ENCODE data around the gene MKNK2. TPM values are rescaled to one million over a fixed set of nuclear protein-coding genes. Genes with fewer than 3 reads are reported as not detected.
A peak's percentile ranks its signal among the peaks of the same experiment; 100 is the strongest.

The MKNK2 gene
- polyA plus RNA-seq, 1 experiment: 31.1 TPM

DNA sequence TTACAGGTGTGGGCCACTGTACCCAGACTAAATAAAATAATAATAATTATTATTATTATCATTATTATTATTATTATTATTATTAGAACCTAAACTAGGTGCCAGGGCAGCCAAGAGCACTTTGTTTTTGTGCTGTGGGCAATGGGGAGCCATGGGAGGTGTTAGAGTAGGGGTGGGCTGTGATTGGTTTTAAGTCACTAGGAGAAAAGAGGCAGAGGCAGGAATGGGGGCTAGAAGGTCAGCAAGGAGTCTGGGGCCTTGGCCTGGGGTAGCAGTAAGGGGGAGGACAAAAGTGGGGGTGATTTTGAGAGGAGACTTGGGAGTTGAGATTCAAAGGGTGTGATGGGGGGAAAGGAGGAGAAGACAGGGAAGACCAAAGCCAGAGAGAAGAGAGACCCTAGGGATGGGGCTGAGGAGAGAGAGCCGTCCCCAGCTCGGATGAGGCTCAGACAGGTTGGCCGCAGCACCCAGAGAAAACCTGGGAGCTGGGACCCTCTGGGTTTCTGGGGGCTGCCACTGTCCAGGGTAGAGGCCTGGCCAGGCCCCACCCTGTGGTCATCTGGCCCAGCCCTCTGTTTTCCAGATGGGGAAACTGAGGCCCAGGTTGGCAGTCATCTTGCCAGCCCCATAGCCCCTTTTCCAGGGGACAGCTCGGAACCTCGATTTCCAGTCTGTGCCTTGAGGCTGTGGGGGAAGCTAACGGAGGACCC, 17.8 kb downstream of the MKNK2 start:
- Histone ChIP-seq H3K9me3 (ENCODE audit: control insufficient read depth, insufficient read depth, low read length) (peaks cover 16% of the 10 kb centered on the region), H3K27me3 (ENCODE audit: control insufficient read depth, insufficient read depth, low read length) (no peaks in the 10 kb centered on the region), H3K27ac (ENCODE audit: low read depth, low read length) (no peak overlapping the region), H3K4me3 (ENCODE audit: low read depth, low read length) (no peak overlapping the region)
- ChIA-PET CTCF (interaction anchor here (0.5 kb wide), 1 partner anchor 87 kb away, joined by 7 read pairs; no protein-coding TSS in a partner anchor), POLR2A (interaction anchor here (0.6 to 0.8 kb wide), 2 partner anchors 9 to 117 kb away, joined by 3 read pairs; no protein-coding TSS in a partner anchor)
- no peak for DNase-seq (ENCODE audit: low read depth, low spot score)
- TF ChIP-seq, protein P1, sequence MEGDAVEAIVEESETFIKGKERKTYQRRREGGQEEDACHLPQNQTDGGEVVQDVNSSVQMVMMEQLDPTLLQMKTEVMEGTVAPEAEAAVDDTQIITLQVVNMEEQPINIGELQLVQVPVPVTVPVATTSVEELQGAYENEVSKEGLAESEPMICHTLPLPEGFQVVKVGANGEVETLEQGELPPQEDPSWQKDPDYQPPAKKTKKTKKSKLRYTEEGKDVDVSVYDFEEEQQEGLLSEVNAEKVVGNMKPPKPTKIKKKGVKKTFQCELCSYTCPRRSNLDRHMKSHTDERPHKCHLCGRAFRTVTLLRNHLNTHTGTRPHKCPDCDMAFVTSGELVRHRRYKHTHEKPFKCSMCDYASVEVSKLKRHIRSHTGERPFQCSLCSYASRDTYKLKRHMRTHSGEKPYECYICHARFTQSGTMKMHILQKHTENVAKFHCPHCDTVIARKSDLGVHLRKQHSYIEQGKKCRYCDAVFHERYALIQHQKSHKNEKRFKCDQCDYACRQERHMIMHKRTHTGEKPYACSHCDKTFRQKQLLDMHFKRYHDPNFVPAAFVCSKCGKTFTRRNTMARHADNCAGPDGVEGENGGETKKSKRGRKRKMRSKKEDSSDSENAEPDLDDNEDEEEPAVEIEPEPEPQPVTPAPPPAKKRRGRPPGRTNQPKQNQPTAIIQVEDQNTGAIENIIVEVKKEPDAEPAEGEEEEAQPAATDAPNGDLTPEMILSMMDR (IDR thresholded peaks at IDR 0.05; ENCODE audit: low read depth, low read length): no peak

DNA sequence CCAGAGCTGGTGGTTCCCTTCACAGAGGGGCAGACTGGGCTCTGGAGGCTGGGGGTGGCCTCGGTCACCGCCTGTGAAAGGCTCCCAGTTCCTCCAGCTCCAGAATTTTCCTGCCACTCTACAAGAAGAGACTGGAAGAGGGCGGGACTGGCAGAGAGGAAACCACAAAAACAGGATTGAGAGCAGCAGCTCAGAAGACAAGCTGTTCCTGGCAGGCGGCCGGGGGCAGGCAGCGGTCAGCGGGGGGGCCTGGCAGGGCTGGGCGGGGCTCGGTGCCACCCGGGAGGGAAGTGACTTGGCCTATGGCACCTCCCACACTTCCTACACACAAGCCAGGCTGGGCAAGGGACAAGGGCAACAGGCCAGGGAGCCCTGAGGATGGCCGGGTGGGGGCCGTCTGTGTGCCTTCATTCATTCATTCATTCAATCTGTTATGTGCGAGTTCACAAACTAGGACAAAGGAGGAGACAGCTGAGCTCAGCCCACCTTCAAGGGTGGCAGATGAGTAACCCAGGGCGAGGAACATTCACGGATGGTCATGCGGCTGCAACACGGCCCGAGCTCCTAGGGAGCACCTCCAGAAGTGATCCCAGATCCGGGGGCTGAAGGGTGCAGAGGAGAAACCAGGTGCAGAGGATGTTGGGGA, 18.6 kb downstream of the MKNK2 start:
- peak overlapping the region; percentile 21 for H3K27ac ChIP-seq (ENCODE audit: low read depth, low read length)
- TF ChIP-seq, protein P1 (IDR thresholded peaks at IDR 0.05; ENCODE audit: low read depth, low read length): no peak
- ChIA-PET POLR2A (interaction anchor here (0.6 kb wide), 1 partner anchor 34 kb away, joined by 5 read pairs; no protein-coding TSS in a partner anchor), CTCF (interaction anchor here (0.5 kb wide), 2 partner anchors 12 to 87 kb away, joined by 3 to 7 read pairs; no protein-coding TSS in a partner anchor)
- no peak for DNase-seq (ENCODE audit: low read depth, low spot score)
- no peak overlapping the region; the same call in 1 of the 2 replicates for H3K4me3 ChIP-seq (ENCODE audit: low read depth, low read length)
- peaks cover 16% of the 10 kb centered on the region for H3K9me3 ChIP-seq (ENCODE audit: control insufficient read depth, insufficient read depth, low read length)
- H3K27me3 ChIP-seq (ENCODE audit: control insufficient read depth, insufficient read depth, low read length): no peaks in the 10 kb centered on the region

DNA sequence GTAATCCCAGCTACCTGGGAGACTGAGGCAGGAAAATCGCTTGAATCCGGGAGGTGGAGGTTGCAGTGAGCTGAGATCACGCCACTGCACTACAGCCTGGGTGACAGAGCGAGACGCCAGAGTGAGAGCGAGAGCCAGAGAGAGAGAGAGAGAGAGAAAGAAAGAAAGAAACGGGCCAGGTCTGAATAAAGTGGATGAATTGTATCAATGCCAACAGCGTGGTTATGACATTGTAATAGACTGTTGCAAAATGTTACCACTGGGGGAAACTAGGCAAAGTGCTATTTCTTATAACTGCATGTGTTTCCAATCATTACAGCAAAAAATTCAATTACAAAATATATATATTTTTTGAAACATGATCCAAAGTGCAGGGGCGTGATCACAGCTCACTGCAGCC, 23.7 kb downstream of the MKNK2 start:
- H3K27me3 ChIP-seq (ENCODE audit: control insufficient read depth, insufficient read depth, low read length): no peaks in the 10 kb centered on the region
- ChIA-PET CTCF (interaction anchor here (1.4 kb wide), 1 partner anchor 8 kb away, joined by 7 read pairs; no protein-coding TSS in a partner anchor), POLR2A (no interaction called here)
- H3K4me3 ChIP-seq (ENCODE audit: low read depth, low read length): no peak overlapping the region
- peaks cover 5% of the 10 kb centered on the region; the same call in 1 of the 2 replicates for H3K9me3 ChIP-seq (ENCODE audit: control insufficient read depth, insufficient read depth, low read length)
- TF ChIP-seq, protein P1 (IDR thresholded peaks at IDR 0.05; ENCODE audit: low read depth, low read length): no peak
- no peak for DNase-seq (ENCODE audit: low read depth, low spot score)
- H3K27ac ChIP-seq (ENCODE audit: low read depth, low read length): no peak overlapping the region

DNA sequence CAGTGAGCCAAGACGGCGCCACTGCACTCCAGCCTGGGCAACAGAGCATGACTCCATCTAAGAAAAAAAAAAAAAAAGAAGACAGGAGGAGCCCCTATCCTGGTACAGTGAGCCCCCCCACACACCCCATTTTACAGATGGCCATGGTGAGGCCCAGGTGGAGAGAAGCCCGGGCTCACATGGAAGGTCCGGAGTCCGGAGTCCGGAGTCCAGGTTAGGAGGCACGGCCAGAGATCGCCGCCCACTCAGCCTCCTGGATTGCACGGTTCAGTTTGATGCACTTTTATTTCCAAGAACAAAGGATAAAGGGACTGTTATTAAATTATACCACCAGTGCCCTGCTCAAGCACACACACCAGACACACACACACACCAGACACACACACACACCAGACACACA, 24.3 kb downstream of the MKNK2 start:
- Histone ChIP-seq H3K9me3 (ENCODE audit: control insufficient read depth, insufficient read depth, low read length) (peaks cover 5% of the 10 kb centered on the region; the same call in 1 of the 2 replicates), H3K4me3 (ENCODE audit: low read depth, low read length) (no peak overlapping the region), H3K27ac (ENCODE audit: low read depth, low read length) (no peak overlapping the region), H3K27me3 (ENCODE audit: control insufficient read depth, insufficient read depth, low read length) (peaks cover under 1% of the 10 kb centered on the region)
- ChIA-PET POLR2A (no interaction called here), CTCF (interaction anchor here (0.7 kb wide), 1 partner anchor 42 kb away, joined by 5 read pairs; no protein-coding TSS in a partner anchor)
- TF ChIP-seq, protein P1 (IDR thresholded peaks at IDR 0.05; ENCODE audit: low read depth, low read length): no peak
- no peak for DNase-seq (ENCODE audit: low read depth, low spot score)

DNA sequence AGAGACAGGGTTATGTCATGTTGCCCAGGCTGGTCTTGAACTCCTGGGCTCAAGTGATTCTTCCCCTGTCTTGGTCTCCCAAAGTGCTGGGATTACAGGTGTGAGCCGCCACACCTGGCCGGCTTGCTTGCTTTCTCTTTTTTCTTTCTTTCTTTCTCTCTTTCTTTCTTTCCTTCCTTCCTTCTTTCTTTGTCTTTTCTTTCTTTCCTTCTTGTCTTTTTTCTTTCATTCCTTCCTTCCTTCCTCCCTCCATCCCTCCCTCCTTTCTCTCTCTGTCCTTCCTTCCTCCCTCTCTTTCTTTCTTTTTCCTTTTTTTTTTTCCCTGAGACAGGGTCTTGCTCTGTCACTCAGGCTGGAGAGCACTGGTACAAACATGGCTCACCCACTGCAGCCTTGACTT, 28.8 kb downstream of the MKNK2 start:
- Histone ChIP-seq H3K27me3 (ENCODE audit: control insufficient read depth, insufficient read depth, low read length) (peaks cover 4% of the 10 kb centered on the region), H3K4me3 (ENCODE audit: low read depth, low read length) (no peak overlapping the region), H3K9me3 (ENCODE audit: control insufficient read depth, insufficient read depth, low read length) (peaks cover 5% of the 10 kb centered on the region; the same call in 1 of the 2 replicates), H3K27ac (ENCODE audit: low read depth, low read length) (no peak overlapping the region)
- TF ChIP-seq, protein P1 (IDR thresholded peaks at IDR 0.05; ENCODE audit: low read depth, low read length): no peak
- CTCF ChIA-PET: no interaction called here
- POLR2A ChIA-PET: no interaction called here
- DNase-seq (ENCODE audit: low read depth, low spot score): no peak
